ENCODE data around the gene EIPR1. TPM values are rescaled to one million over a fixed set of nuclear protein-coding genes. Genes with fewer than 3 reads are reported as not detected.

EIPR1 gene
- total RNA-seq, 1 experiment from 2014 or later = 40.4 TPM

DNA sequence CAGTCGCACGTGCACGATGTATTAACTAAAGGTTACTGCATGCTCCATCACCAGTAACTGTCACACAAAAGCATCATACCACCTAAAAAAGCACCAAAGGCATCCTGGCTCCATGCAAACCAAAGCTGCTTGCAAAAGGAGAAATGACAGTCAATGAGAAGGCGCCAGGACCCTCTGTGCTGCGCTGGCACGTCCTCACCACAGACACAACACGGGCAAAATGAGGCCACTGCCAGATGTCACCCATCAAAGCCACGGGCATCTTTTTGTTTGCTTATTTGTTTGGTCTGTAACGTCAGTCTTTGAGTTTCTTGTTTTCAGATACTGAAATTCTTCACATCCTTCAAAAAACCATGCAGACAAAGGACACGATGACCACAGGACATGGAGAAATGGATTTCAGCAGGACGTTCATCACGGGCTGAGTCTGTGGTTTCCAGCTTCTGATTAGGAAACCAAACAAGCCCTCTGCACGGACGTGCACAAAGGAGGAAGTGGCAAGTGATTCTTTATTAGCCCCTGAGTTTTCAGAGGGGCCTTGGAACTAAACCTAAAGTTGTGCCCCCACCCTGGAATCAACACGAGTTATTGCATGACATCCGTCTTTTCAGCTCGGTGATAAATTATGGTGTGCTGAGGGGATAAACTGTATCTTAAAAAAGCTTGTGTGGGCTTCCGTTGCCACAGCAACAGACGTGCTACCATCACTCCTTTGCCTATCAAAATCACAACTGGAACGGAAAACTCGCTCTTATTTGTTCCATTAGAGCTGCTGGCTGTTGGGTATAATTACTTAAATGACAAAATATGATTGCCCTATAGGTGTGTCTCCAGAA is 181.8 kb downstream of the EIPR1 start:
- DNase-seq = peak; percentile 60
- no peak overlapping the region for H2AFZ ChIP-seq (ENCODE audit: low read length)

DNA sequence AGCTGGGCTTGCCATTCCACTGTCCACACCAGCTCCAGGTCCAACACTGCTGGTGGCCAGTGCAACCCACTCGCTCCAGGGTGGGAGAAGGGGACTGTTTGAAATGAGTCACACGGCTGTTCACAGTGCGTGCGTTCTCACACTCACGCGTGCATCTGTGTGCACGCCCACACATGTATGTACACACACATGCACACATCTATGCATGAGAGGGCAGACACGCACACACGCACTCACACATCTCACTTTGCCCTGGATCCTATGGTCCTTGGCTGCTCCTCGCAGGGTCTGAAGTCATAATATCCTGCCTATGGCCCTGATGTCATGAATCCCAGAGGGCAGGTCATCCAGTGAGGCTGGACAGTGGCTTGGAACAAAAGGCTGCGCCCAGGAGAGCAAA is 182.8 kb downstream of the EIPR1 start:
- H3K9me3 ChIP-seq (ENCODE audit: low read length) = no peaks in the 10 kb centered on the region
- H3K27ac ChIP-seq (ENCODE audit: low read length) = no peak overlapping the region
- no peaks in the 10 kb centered on the region for H3K27me3 ChIP-seq (ENCODE audit: low read length)
- H2AFZ ChIP-seq (ENCODE audit: low read length) = no peak overlapping the region
- H3K36me3 ChIP-seq (ENCODE audit: insufficient read depth, low read length) = no peaks in the 10 kb centered on the region
- no peak for DNase-seq
- H3K4me1 ChIP-seq (ENCODE audit: low read length) = peaks cover 32% of the 10 kb centered on the region
- no peaks in the 10 kb centered on the region for H3K9me2 ChIP-seq (replicated peaks; ENCODE audit: insufficient read depth, low read length)
- no peaks in the 10 kb centered on the region for H4K20me1 ChIP-seq (ENCODE audit: insufficient read depth, low read depth, low read length)
- H3K9ac ChIP-seq (ENCODE audit: low read length) = no peak overlapping the region
- no peak overlapping the region for H3K4me2 ChIP-seq (ENCODE audit: low read depth, low read length, poor library complexity, severe bottlenecking)
- H3K4me3 ChIP-seq (ENCODE audit: low read length) = no peak overlapping the region
- peaks cover 3% of the 10 kb centered on the region; the same call in 1 of the 2 replicates for H3K79me2 ChIP-seq (ENCODE audit: low read length)

More for the DNA sequence above, 181.8 kb downstream of the EIPR1 start:
- H3K9ac ChIP-seq (ENCODE audit: low read length) = peak overlapping the region; percentile 26; the same call in 1 of the 2 replicates
- no peaks in the 10 kb centered on the region for H3K27me3 ChIP-seq (ENCODE audit: low read length)
- no peaks in the 10 kb centered on the region for H3K9me3 ChIP-seq (ENCODE audit: low read length)
- H3K4me3 ChIP-seq (ENCODE audit: low read length) = peak overlapping the region; percentile 25; the same call in 1 of the 2 replicates
- H3K36me3 ChIP-seq (ENCODE audit: insufficient read depth, low read length) = no peaks in the 10 kb centered on the region
- peaks cover 32% of the 10 kb centered on the region for H3K4me1 ChIP-seq (ENCODE audit: low read length)
- peaks cover 3% of the 10 kb centered on the region; the same call in 1 of the 2 replicates for H3K79me2 ChIP-seq (ENCODE audit: low read length)
- H3K4me2 ChIP-seq (ENCODE audit: low read depth, low read length, poor library complexity, severe bottlenecking) = peak overlapping the region; percentile 30
- no peaks in the 10 kb centered on the region for H3K9me2 ChIP-seq (replicated peaks; ENCODE audit: insufficient read depth, low read length)
- H3K27ac ChIP-seq (ENCODE audit: low read length) = peak overlapping the region; percentile 75
- H4K20me1 ChIP-seq (ENCODE audit: insufficient read depth, low read depth, low read length) = no peaks in the 10 kb centered on the region

DNA sequence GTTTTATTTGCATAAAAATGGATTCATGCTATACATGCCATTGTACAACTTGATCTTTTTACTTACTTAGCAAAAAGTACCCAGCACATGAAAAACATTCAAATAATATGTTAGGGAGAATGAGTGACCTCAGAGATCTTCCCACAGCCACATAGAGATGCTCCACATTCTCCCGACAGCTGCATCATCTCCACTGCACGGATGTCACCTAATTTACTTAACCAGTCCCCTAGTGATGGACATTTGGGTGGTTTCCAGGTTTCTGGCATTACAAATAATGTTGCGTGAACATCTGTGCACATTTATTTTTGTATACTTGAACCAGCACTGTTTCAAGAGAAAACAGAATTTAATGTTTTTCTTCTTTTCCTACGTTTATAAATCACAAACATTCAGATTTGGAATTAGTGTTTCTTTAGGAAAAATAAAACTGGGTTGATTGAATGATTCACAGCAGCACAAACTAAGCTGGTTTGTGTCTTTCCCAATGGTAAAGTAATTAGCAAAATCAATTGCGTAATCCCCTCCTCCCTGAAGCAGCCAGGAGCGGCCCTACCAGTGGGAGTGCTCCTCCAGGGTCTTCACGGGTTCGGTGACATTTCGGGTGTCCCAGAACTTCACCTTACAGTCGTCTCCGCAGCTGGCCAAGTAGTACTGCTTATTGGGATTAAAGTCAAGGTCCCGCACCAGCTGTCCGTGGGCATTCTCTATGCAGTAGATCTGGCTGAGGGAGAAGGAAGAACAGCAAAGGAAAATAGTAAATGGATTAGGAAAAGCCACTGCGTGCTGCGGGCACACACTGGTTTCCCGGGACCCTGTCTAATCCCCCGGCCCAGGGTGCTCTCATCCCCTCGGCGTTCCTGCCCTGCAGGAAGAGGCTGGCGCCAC is 183.9 kb downstream of the EIPR1 start:
- H3K4me1 ChIP-seq (ENCODE audit: low read length) = peaks cover 32% of the 10 kb centered on the region
- H3K9ac ChIP-seq (ENCODE audit: low read length) = no peak overlapping the region
- no peaks in the 10 kb centered on the region for H3K9me2 ChIP-seq (replicated peaks; ENCODE audit: insufficient read depth, low read length)
- no peak for DNase-seq
- H3K27me3 ChIP-seq (ENCODE audit: low read length) = no peaks in the 10 kb centered on the region
- H3K27ac ChIP-seq (ENCODE audit: low read length) = no peak overlapping the region
- H3K4me2 ChIP-seq (ENCODE audit: low read depth, low read length, poor library complexity, severe bottlenecking) = no peak overlapping the region
- H3K79me2 ChIP-seq (ENCODE audit: low read length) = peaks cover 3% of the 10 kb centered on the region; the same call in 1 of the 2 replicates
- H4K20me1 ChIP-seq (ENCODE audit: insufficient read depth, low read depth, low read length) = no peaks in the 10 kb centered on the region
- H3K4me3 ChIP-seq (ENCODE audit: low read length) = no peak overlapping the region
- H2AFZ ChIP-seq (ENCODE audit: low read length) = no peak overlapping the region
- H3K36me3 ChIP-seq (ENCODE audit: insufficient read depth, low read length) = no peaks in the 10 kb centered on the region
- no peaks in the 10 kb centered on the region for H3K9me3 ChIP-seq (ENCODE audit: low read length)

DNA sequence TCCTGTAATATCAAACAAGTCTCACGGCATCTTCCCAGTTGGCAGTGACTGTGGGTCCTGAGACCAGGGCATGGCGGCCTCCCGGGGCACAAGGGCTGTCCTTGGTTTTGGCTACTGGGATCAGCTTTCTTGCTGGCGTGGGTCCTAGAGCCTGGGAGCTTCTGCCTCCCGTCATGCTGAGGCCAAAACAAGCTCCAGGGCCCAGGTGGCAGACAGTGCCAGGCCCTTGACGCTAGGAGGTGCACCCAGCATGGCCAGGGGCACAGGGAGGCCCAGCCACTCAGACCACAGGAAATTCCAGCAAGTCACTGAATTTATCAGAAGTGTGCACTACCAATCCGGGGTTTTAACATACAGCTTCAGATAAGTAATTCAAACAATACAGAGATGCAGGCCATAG is 184.7 kb downstream of the EIPR1 start:
- H3K27me3 ChIP-seq (ENCODE audit: low read length) = no peaks in the 10 kb centered on the region

DNA sequence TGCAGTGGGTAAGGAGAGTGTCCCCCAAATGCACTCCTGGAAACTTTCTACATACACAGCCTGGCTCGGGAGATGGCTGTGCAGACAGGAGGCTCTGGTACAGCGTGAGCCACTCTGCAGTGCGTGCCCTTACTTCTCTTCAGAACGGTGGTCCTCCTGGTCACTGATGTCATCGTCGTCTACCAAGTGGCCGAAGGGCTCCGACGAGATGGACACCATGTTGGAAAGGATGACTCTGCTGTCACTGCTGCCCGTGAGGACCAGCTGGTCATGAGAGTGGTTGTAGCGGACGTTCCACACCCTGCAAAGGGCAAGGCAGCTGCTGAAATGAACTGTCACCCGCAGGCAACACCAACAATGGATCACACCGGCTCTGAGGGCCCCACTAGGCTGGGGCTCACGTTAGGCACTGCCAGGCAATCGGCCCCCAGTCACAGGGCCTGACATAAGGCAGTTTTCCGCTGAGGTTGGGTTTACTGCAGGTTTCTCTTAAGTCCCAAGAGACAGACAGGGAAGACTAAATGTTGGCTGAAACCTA is 185.3 kb downstream of the EIPR1 start:
- H3K79me2 ChIP-seq (ENCODE audit: low read length) = peaks cover 2% of the 10 kb centered on the region; the same call in 1 of the 2 replicates
- no peak overlapping the region for H3K27ac ChIP-seq (ENCODE audit: low read length)
- H2AFZ ChIP-seq (ENCODE audit: low read length) = no peak overlapping the region
- peaks cover 22% of the 10 kb centered on the region for H3K4me1 ChIP-seq (ENCODE audit: low read length)
- no peaks in the 10 kb centered on the region for H3K9me3 ChIP-seq (ENCODE audit: low read length)
- DNase-seq = no peak
- no peaks in the 10 kb centered on the region for H3K27me3 ChIP-seq (ENCODE audit: low read length)
- no peak overlapping the region for H3K9ac ChIP-seq (ENCODE audit: low read length)
- no peaks in the 10 kb centered on the region for H3K9me2 ChIP-seq (replicated peaks; ENCODE audit: insufficient read depth, low read length)
- H4K20me1 ChIP-seq (ENCODE audit: insufficient read depth, low read depth, low read length) = no peaks in the 10 kb centered on the region
- H3K4me2 ChIP-seq (ENCODE audit: low read depth, low read length, poor library complexity, severe bottlenecking) = no peak overlapping the region
- H3K4me3 ChIP-seq (ENCODE audit: low read length) = no peak overlapping the region
- H3K36me3 ChIP-seq (ENCODE audit: insufficient read depth, low read length) = no peaks in the 10 kb centered on the region

More for the DNA sequence above, 184.7 kb downstream of the EIPR1 start:
- no peak overlapping the region for H3K27ac ChIP-seq (ENCODE audit: low read length)
- H2AFZ ChIP-seq (ENCODE audit: low read length) = no peak overlapping the region
- no peaks in the 10 kb centered on the region for H3K36me3 ChIP-seq (ENCODE audit: insufficient read depth, low read length)
- DNase-seq = no peak
- no peaks in the 10 kb centered on the region for H3K9me2 ChIP-seq (replicated peaks; ENCODE audit: insufficient read depth, low read length)
- no peaks in the 10 kb centered on the region for H3K9me3 ChIP-seq (ENCODE audit: low read length)
- H3K4me3 ChIP-seq (ENCODE audit: low read length) = no peak overlapping the region
- H3K79me2 ChIP-seq (ENCODE audit: low read length) = peaks cover 3% of the 10 kb centered on the region; the same call in 1 of the 2 replicates
- no peak overlapping the region for H3K9ac ChIP-seq (ENCODE audit: low read length)
- no peaks in the 10 kb centered on the region for H4K20me1 ChIP-seq (ENCODE audit: insufficient read depth, low read depth, low read length)
- H3K4me2 ChIP-seq (ENCODE audit: low read depth, low read length, poor library complexity, severe bottlenecking) = no peak overlapping the region
- peaks cover 28% of the 10 kb centered on the region for H3K4me1 ChIP-seq (ENCODE audit: low read length)

DNA sequence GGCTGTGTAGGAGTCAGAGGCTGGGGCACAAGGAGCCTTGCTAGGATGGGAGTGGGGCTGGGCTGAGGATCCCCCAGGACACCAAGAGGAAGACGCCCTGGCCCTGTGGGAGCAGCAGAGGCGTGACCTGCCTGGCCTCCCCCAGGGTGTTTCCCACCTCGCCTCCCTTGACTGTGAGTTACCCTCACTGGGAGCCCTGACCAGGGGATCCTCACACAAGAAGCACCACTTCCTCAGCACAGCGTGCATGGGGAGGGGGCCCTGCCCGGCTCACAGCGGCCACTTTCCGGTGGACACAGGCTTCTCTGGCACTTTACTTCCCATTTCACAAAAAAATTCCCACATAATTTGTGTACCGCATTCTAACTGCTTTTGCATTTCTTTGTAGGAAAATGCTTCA is 187.7 kb downstream of the EIPR1 start:
- Histone ChIP-seq H3K36me3 (ENCODE audit: insufficient read depth, low read length) (no peaks in the 10 kb centered on the region), H2AFZ (ENCODE audit: low read length) (no peak overlapping the region), H3K4me2 (ENCODE audit: low read depth, low read length, poor library complexity, severe bottlenecking) (no peak overlapping the region), H3K27ac (ENCODE audit: low read length) (no peak overlapping the region), H3K9me2 (replicated peaks; ENCODE audit: insufficient read depth, low read length) (no peaks in the 10 kb centered on the region), H4K20me1 (ENCODE audit: insufficient read depth, low read depth, low read length) (no peaks in the 10 kb centered on the region), H3K9me3 (ENCODE audit: low read length) (no peaks in the 10 kb centered on the region), H3K27me3 (ENCODE audit: low read length) (no peaks in the 10 kb centered on the region), H3K79me2 (ENCODE audit: low read length) (no peaks in the 10 kb centered on the region), H3K9ac (ENCODE audit: low read length) (no peak overlapping the region), H3K4me1 (ENCODE audit: low read length) (no peaks in the 10 kb centered on the region), H3K4me3 (ENCODE audit: low read length) (no peak overlapping the region)
- no peak for DNase-seq

DNA sequence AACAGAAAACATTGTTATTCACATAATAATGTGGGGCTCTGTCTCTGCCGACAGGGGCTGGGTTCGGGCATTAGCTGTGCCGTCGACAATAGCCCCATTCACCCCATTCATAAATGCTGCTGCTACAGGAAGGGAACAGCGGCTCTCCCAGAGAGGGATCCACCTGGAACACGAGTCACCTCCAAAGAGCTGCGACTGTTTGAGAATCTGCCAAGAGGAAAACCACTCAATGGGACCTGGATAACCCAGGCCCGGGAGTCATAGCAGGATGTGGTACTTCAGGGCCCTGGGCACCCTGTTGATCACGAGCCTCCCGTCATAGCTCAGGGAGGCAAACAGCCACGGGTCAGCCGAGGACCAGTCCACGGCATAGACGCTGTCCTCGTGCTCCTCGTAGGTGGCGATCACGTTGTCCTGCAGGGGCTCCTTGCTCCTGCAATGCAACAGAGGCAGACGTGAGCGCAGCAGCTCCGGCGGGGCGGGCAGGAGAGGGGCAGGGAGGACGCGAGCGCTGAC is 188.5 kb downstream of the EIPR1 start:
- H3K27me3 ChIP-seq (ENCODE audit: low read length) = no peaks in the 10 kb centered on the region
- no peaks in the 10 kb centered on the region for H3K9me3 ChIP-seq (ENCODE audit: low read length)
- DNase-seq = no peak
- H4K20me1 ChIP-seq (ENCODE audit: insufficient read depth, low read depth, low read length) = no peaks in the 10 kb centered on the region
- H3K27ac ChIP-seq (ENCODE audit: low read length) = no peak overlapping the region
- no peak overlapping the region for H3K4me2 ChIP-seq (ENCODE audit: low read depth, low read length, poor library complexity, severe bottlenecking)
- H3K4me3 ChIP-seq (ENCODE audit: low read length) = no peak overlapping the region
- no peaks in the 10 kb centered on the region for H3K36me3 ChIP-seq (ENCODE audit: insufficient read depth, low read length)
- H3K9ac ChIP-seq (ENCODE audit: low read length) = no peak overlapping the region
- no peak overlapping the region for H2AFZ ChIP-seq (ENCODE audit: low read length)
- H3K9me2 ChIP-seq (replicated peaks; ENCODE audit: insufficient read depth, low read length) = no peaks in the 10 kb centered on the region
- H3K79me2 ChIP-seq (ENCODE audit: low read length) = no peaks in the 10 kb centered on the region
- H3K4me1 ChIP-seq (ENCODE audit: low read length) = no peaks in the 10 kb centered on the region
